K562 (cell line): Measurements from ENCODE around the gene OXLD1. TPM values are rescaled to one million over a fixed set of nuclear protein-coding genes. Genes with fewer than 3 reads are reported as not detected.

ENCODE experiments used
- BRD4 ChIP-seq: fragments of 200-600 bp; sonication (generic); IDR thresholded peaks from 2 replicates; pipeline ENCODE4 v1.6.1; 2017; ENCODE audit warnings: inconsistent platforms
- DIDO1 ChIP-seq: fragments of 450-650 bp; IDR thresholded peaks from 2 replicates; pipeline ENCODE4 v1.6.1; 2016; ENCODE audit warnings: low read depth, missing biosample characterization, missing genetic modification characterization
- ERF ChIP-seq: fragments of 450-650 bp; formaldehyde crosslinking; IDR thresholded peaks from 2 replicates; pipeline ENCODE4 v1.4.0; 2020; ENCODE audit warnings: mild to moderate bottlenecking, mixed read lengths
- GABPB2 ChIP-seq: fragments of 250-450 bp; sonication (Bioruptor Pico); conservative IDR thresholded peaks from 2 replicates; pipeline ENCODE4 v1.5.1; 2021; ENCODE audit warnings: mild to moderate bottlenecking
- HMBOX1 ChIP-seq: sonication (generic); IDR thresholded peaks from 2 replicates; pipeline ENCODE4 v1.6.1; 2016
- KLF6 ChIP-seq: fragments of 250-450 bp; sonication (Bioruptor Pico); IDR thresholded peaks from 2 replicates; pipeline ENCODE4 v1.4.0; 2020; ENCODE audit warnings: mild to moderate bottlenecking, moderate library complexity, borderline replicate concordance
- MXD1 ChIP-seq: fragments of 250-450 bp; sonication (Bioruptor Pico); IDR thresholded peaks from 2 replicates; pipeline ENCODE4 v1.8.0; 2021; ENCODE audit warnings: borderline replicate concordance, mild to moderate bottlenecking, moderate library complexity; ENCODE audit not compliant: poor library complexity, severe bottlenecking
- NFRKB ChIP-seq: fragments of 450-650 bp; IDR thresholded peaks from 2 replicates; pipeline ENCODE4 v1.6.1; 2016; ENCODE audit warnings: low read depth
- RFX5 ChIP-seq: IDR thresholded peaks from 2 replicates; pipeline ENCODE4 v1.6.1; 2011; ENCODE audit warnings: low read depth, mild to moderate bottlenecking, improper control_type of control experiment, low read length
- SREBF1 ChIP-seq: fragments of 150-350 bp; IDR thresholded peaks from 2 replicates; pipeline ENCODE4 v1.6.1; 2014; ENCODE audit warnings: antibody characterized with exemption, low read depth, low read length, borderline replicate concordance
- TFAP4 ChIP-seq: sonication (generic); formaldehyde crosslinking; IDR thresholded peaks from 2 replicates; pipeline ENCODE4 v1.8.0; 2022; ENCODE audit warnings: missing genetic modification reagents, mild to moderate bottlenecking, moderate library complexity, borderline replicate concordance
- TSC22D4 ChIP-seq: fragments of 450-650 bp; IDR thresholded peaks from 2 replicates; pipeline ENCODE4 v1.6.1; 2016; ENCODE audit warnings: missing genetic modification characterization, missing biosample characterization, control low read depth
- UBTF ChIP-seq, 2 experiments: IDR thresholded peaks; 2 replicates each; pipeline ENCODE4 v1.6.1; 2012; ENCODE audit warnings: improper control_type of control experiment in 2 of 2, low read depth in 2 of 2, low read length in 2 of 2, borderline replicate concordance in 1 of 2
- ZBTB26 ChIP-seq: fragments of 450-650 bp; formaldehyde crosslinking; IDR thresholded peaks from 2 replicates; pipeline ENCODE4 v1.4.0; 2022; ENCODE audit warnings: missing genetic modification characterization
- ZNF212 ChIP-seq: fragments of 450-650 bp; formaldehyde crosslinking; IDR thresholded peaks from 2 replicates; pipeline ENCODE4 v1.4.0; 2020; ENCODE audit warnings: mild to moderate bottlenecking
- ZNF436 ChIP-seq: fragments of 250-450, 450-650 bp; sonication (Bioruptor Pico); formaldehyde crosslinking; IDR thresholded peaks from 2 replicates; pipeline ENCODE4 v1.7.0; 2020; ENCODE audit warnings: mild to moderate bottlenecking
- ZNF449 ChIP-seq: fragments of 250-450 bp; sonication (Bioruptor Pico); IDR thresholded peaks from 2 replicates; pipeline ENCODE4 v1.8.0; 2022; ENCODE audit warnings: moderate library complexity, mild to moderate bottlenecking, inconsistent platforms
- ZNF655 ChIP-seq: fragments of 250-450 bp; sonication (Bioruptor Pico); IDR thresholded peaks from 2 replicates; pipeline ENCODE4 v1.5.0; 2021
- polyA plus RNA-seq, 8 experiments: library from polyadenylated mRNA; depleted of rRNA in 4 of 8; stranded (reverse) in 5 of 8; unstranded in 3 of 8; fragments of >200 nt; fragmentation: Nextera tagmentation in 2 of 8; fragmentation: Illumina TruSeq in 1 of 8; extraction: Ambion mirVana in 2 of 8; extraction: Trizol in 1 of 8; gene quantifications; 2 replicates each; pipeline versions ENCODE4 v1.2.1 to v1.2.3, GENCODE V29; 2011 to 2014; ENCODE audit warnings: inconsistent platforms in 1 of 8, missing spikeins in 1 of 8
- total RNA-seq, 7 experiments: library from RNA; depleted of rRNA in 6 of 7; stranded (reverse); fragments of >200 nt in 6 of 7; fragmentation: Illumina TruSeq in 2 of 7; extraction: Trizol in 2 of 7; gene quantifications; 2 replicates each; pipeline versions ENCODE4 v1.2.1 to v1.2.3, GENCODE V29; 2011 to 2021; ENCODE audit warnings: low replicate concordance in 1 of 7

OXLD1 gene
- total and polyA plus RNA-seq, 9 of the 15 experiments (the other 6 are each of a cell fraction or from before 2014, with no cell fraction given) = 4.4 to 115 (median 29.3) TPM

- TF ChIP-seq TSC22D4 (tag) = no peak
- TF ChIP-seq SREBF1 = no peak
- no peak for TF ChIP-seq ERF (CRISPR knock-in tag)
- TF ChIP-seq ZNF436 (CRISPR knock-in tag) = no peak
- peak; percentile 56 to 72; a peak in 2 of 4 replicates for TF ChIP-seq UBTF (IDR thresholded peaks at IDR 0.05; ENCODE audit: borderline replicate concordance in 1 of 2, low read depth in 2 of 2, low read length in 2 of 2)
- no peak for TF ChIP-seq GABPB2 (CRISPR knock-in tag)
- peak; percentile 36; the same call in 1 of the 2 replicates for TF ChIP-seq KLF6 (CRISPR knock-in tag)
- 0 out of 2 replicates have a peak, but pooled peaks have one; percentile 35 for TF ChIP-seq BRD4
- TF ChIP-seq HMBOX1 = no peak
- peak; percentile 66; the same call in 1 of the 2 replicates for TF ChIP-seq TFAP4 (CRISPR knock-in tag)
- 0 out of 2 replicates have a peak, but pooled peaks have one; percentile 71 for TF ChIP-seq ZBTB26 (CRISPR knock-in tag)
- no peak for TF ChIP-seq MXD1 (CRISPR knock-in tag)
- peak; percentile 55; the same call in 1 of the 2 replicates for TF ChIP-seq DIDO1 (tag)
- TF ChIP-seq ZNF212 (CRISPR knock-in tag) = no peak
- no peak for TF ChIP-seq RFX5
- no peak for TF ChIP-seq ZNF655 (CRISPR knock-in tag)
- TF ChIP-seq ZNF449 (CRISPR knock-in tag) = no peak
- no peak for TF ChIP-seq NFRKB
Observed at GRCh38 chr17:81636505-81637288, 29.7 kb downstream of the OXLD1 start, which contains the start of the genes NPLOC4 and TSPAN10 (continued).
